GM18861 (cell line): ENCODE measurements around the gene TTL.
"Not testable (repeated sequence)": the region's sequence is repeated elsewhere in the genome, so short reads cannot be mapped to it uniquely, and the experiment has no call there.

Experiments used
- ATAC-seq: cut with Tn5 transposase; IDR thresholded peaks from one replicate; pipeline ENCODE4 v1.9.1; 2021; ENCODE audit not compliant: unreplicated experiment

TTL gene

GRCh38 chr2:112519506-112519905 lies 37.5 kb downstream of the TTL start:
- ATAC-seq = no peak

- ATAC-seq = no peak
Observed at GRCh38 chr2:112520234-112520783, 38.4 kb downstream of the TTL start.

- ATAC-seq = no peak
Observed at GRCh38 chr2:112523291-112523777, 41.4 kb downstream of the TTL start.

- not testable (repeated sequence) for ATAC-seq
Observed at GRCh38 chr2:112524276-112524675, 42.3 kb downstream of the TTL start.

GRCh38 chr2:112528541-112528940 lies 46.6 kb downstream of the TTL start:
- no peak for ATAC-seq

GRCh38 chr2:112529757-112530156 lies 47.8 kb downstream of the TTL start:
- no peak for ATAC-seq

- ATAC-seq = no peak
Observed at GRCh38 chr2:112530728-112531127, 48.8 kb downstream of the TTL start.

GRCh38 chr2:112534826-112535225 lies 52.9 kb downstream of the TTL start:
- ATAC-seq = no peak

- not testable (repeated sequence) for ATAC-seq
Observed at GRCh38 chr2:112536665-112537064, 54.7 kb downstream of the TTL start.

GRCh38 chr2:112539306-112539705 lies 57.4 kb downstream of the TTL start:
- ATAC-seq = no peak

- ATAC-seq = no peak
Observed at GRCh38 chr2:112540906-112541305, 59.0 kb downstream of the TTL start.

GRCh38 chr2:112541315-112542122 lies 59.6 kb downstream of the TTL start:
- peak; percentile 34 for ATAC-seq

GRCh38 chr2:112542123-112542983 lies 60.4 kb downstream of the TTL start, which contains the start of gene POLR1B:
POLR1B (plus strand) TSS chr2:112542465; CDS start chr2:112542495, 30 bp downstream.
- ATAC-seq = peak; percentile 64

GRCh38 chr2:112542984-112543661 lies 61.2 kb downstream of the TTL start:
- no peak for ATAC-seq

- no peak for ATAC-seq
Observed at GRCh38 chr2:112547333-112547732, 65.4 kb downstream of the TTL start.

- ATAC-seq = no peak
Observed at GRCh38 chr2:112548980-112549379, 67.0 kb downstream of the TTL start.

- ATAC-seq = peak; percentile 84
Observed at GRCh38 chr2:112566104-112566503, 84.1 kb downstream of the TTL start.

- ATAC-seq = peak; percentile 38
Observed at GRCh38 chr2:112566508-112566907, 84.6 kb downstream of the TTL start.

GRCh38 chr2:112572005-112572404 lies 90.0 kb downstream of the TTL start:
- ATAC-seq = no peak

- ATAC-seq = no peak
Observed at GRCh38 chr2:112577756-112578155, 95.8 kb downstream of the TTL start.

- ATAC-seq = no peak
Observed at GRCh38 chr2:112579241-112579640, 97.3 kb downstream of the TTL start.
